ENCODE measurements around the gene PIGB. TPM values are rescaled to one million over a fixed set of nuclear protein-coding genes. Genes with fewer than 3 reads are reported as not detected.

Gene PIGB
- total RNA-seq, 1 donor from 2014 or later = 15.3 TPM

- TF ChIP-seq CTCF (conservative IDR thresholded peaks at IDR 0.05; ENCODE audit: low read depth, low read length) = no peak
- H3K4me3 ChIP-seq (ENCODE audit: low read depth, low read length) = peak overlapping the region; percentile 90
- no peak for DNase-seq (ENCODE audit: low read depth)
Measured at GRCh38 chr15:55319537-55320237, 665 bp downstream of the PIGB start.

GRCh38 chr15:55320238-55320550 lies 1.2 kb downstream of the PIGB start:
- no peak for DNase-seq (ENCODE audit: low read depth)
- peak overlapping the region; percentile 90 for H3K4me3 ChIP-seq (ENCODE audit: low read depth, low read length)

GRCh38 chr15:55320963-55321362 lies 1.9 kb downstream of the PIGB start:
- no peak for TF ChIP-seq CTCF (conservative IDR thresholded peaks at IDR 0.05; ENCODE audit: low read depth, low read length)
- no peak for DNase-seq (ENCODE audit: low read depth)
- no peak overlapping the region for H3K4me3 ChIP-seq (ENCODE audit: low read depth, low read length)

More at GRCh38 chr15:55320238-55320550, 1.2 kb downstream of the PIGB start:
- no peak for TF ChIP-seq CTCF (conservative IDR thresholded peaks at IDR 0.05; ENCODE audit: low read depth, low read length)

GRCh38 chr15:55322467-55322866 lies 3.4 kb downstream of the PIGB start:
- H3K4me3 ChIP-seq (ENCODE audit: low read depth, low read length) = no peak overlapping the region
- DNase-seq (ENCODE audit: low read depth) = no peak
- TF ChIP-seq CTCF (conservative IDR thresholded peaks at IDR 0.05; ENCODE audit: low read depth, low read length) = no peak

- DNase-seq (ENCODE audit: low read depth) = no peak
- no peak for TF ChIP-seq CTCF (conservative IDR thresholded peaks at IDR 0.05; ENCODE audit: low read depth, low read length)
- H3K4me3 ChIP-seq (ENCODE audit: low read depth, low read length) = no peak overlapping the region
Measured at GRCh38 chr15:55327387-55327786, 8.4 kb downstream of the PIGB start.

GRCh38 chr15:55334371-55334770 lies 15.3 kb downstream of the PIGB start:
- no peak for DNase-seq (ENCODE audit: low read depth)
- no peak for TF ChIP-seq CTCF (conservative IDR thresholded peaks at IDR 0.05; ENCODE audit: low read depth, low read length)
- no peak overlapping the region for H3K4me3 ChIP-seq (ENCODE audit: low read depth, low read length)

GRCh38 chr15:55334997-55335396 lies 16.0 kb downstream of the PIGB start:
- no peak for TF ChIP-seq CTCF (conservative IDR thresholded peaks at IDR 0.05; ENCODE audit: low read depth, low read length)
- H3K4me3 ChIP-seq (ENCODE audit: low read depth, low read length) = no peak overlapping the region
- no peak for DNase-seq (ENCODE audit: low read depth)

Data from epithelial cell of proximal tubule (primary cell).